Kidney (tissue), 14 donors: ENCODE data around the gene C5orf15. TPM values are rescaled to one million over a fixed set of nuclear protein-coding genes. Genes with fewer than 3 reads are reported as not detected.

Experiments used
- DNase-seq, 5 donors: peaks; one replicate each; pipeline ENCODE4 v3.0.0-alpha.2; 2013 to 2020
- FAIRE-seq: peaks from 2 replicates; lab custom pipeline; 2012; peaks lifted over from hg19 to GRCh38; lab: Jason Lieb, UNC
- H3K27ac ChIP-seq, 2 donors: one replicate each; pipeline ENCODE4 v1.7.0; 2013; ENCODE audit warnings: low read depth in 2 of 2, low read length in 2 of 2, inconsistent platforms in 1 of 2
- H3K27me3 ChIP-seq: one replicate; pipeline ENCODE4 v1.7.1; 2013; ENCODE audit warnings: low read length, inconsistent platforms; ENCODE audit not compliant: control insufficient read depth, insufficient read depth
- H3K36me3 ChIP-seq, 3 donors: one replicate each; pipeline versions ENCODE4 v1.7.0 to v1.7.1; 2013; ENCODE audit warnings: low read length in 3 of 3, control low read depth in 1 of 3, inconsistent platforms in 1 of 3; ENCODE audit not compliant: insufficient read depth in 3 of 3, control insufficient read depth in 2 of 3
- H3K4me1 ChIP-seq, 3 donors: one replicate each; pipeline versions ENCODE4 v1.7.0 to v1.7.1; 2013; ENCODE audit warnings: low read length in 3 of 3, inconsistent platforms in 1 of 3, low read depth in 1 of 3; ENCODE audit not compliant: control insufficient read depth in 2 of 3, insufficient read depth in 2 of 3
- H3K4me3 ChIP-seq, 3 donors: one replicate each; pipeline versions ENCODE4 v1.7.0 to v1.8.1; 2013; ENCODE audit warnings: low read length in 3 of 3, control low read depth in 1 of 3, inconsistent platforms in 1 of 3
- H3K9ac ChIP-seq, 3 donors: one replicate each; pipeline versions ENCODE4 v1.7.0 to v1.7.1; 2013; ENCODE audit warnings: low read length in 3 of 3, control low read depth in 1 of 3, inconsistent platforms in 1 of 3
- H3K9me3 ChIP-seq, 3 donors: one replicate each; pipeline versions ENCODE4 v1.7.0 to v1.7.1; 2013; ENCODE audit warnings: low read length in 3 of 3, control low read depth in 1 of 3, inconsistent platforms in 1 of 3; ENCODE audit not compliant: control insufficient read depth in 2 of 3, insufficient read depth in 1 of 3
- intact Hi-C: fragments of 100-400 bp; cut with DNase I; formaldehyde crosslinking; loops from one replicate; pipeline ENCODE4 v1.11.1; 2022
- polyA plus RNA-seq: library from polyadenylated mRNA; stranded (reverse); fragments of 350-450 nt; fragmentation: Illumina TruSeq; extraction: RNeasy Lipid Tissue Mini Kit (QIAGEN cat#74804); gene quantifications from one replicate; pipeline ENCODE4 v1.2.3, GENCODE V29; 2014; ENCODE audit warnings: low read depth, low replicate concordance; ENCODE audit not compliant: insufficient read depth
- total RNA-seq: library from RNA; stranded (reverse); fragmentation: NEBNext Ultra II Directional; extraction: Animal tissue kit (Norgen Biotek cat#: 25700); gene quantifications from one replicate; pipeline ENCODE4 v1.2.1, GENCODE V29; 2021
- TF ChIP-seq, protein P1 (sequence below): IDR thresholded peaks from 3 replicates; pipeline ENCODE4 v1.5.1; 2012; ENCODE audit warnings: mild to moderate bottlenecking, moderate library complexity, borderline replicate concordance; ENCODE audit not compliant: insufficient read depth; ENCODE audit errors: extremely low read depth
- donor health status: control.
- donor health status: control.
- donor health status: control.
- donor health status: control.
- donor health status: control.
- donor health status: DM: yes; HTN: yes; CAD: no.
- donor health status: Normal renal cell carcinoma (clear cell type).

Gene C5orf15
- total and polyA plus RNA-seq, 2 donors from 2014 or later: 43.9 to 54.4 TPM

DNA sequence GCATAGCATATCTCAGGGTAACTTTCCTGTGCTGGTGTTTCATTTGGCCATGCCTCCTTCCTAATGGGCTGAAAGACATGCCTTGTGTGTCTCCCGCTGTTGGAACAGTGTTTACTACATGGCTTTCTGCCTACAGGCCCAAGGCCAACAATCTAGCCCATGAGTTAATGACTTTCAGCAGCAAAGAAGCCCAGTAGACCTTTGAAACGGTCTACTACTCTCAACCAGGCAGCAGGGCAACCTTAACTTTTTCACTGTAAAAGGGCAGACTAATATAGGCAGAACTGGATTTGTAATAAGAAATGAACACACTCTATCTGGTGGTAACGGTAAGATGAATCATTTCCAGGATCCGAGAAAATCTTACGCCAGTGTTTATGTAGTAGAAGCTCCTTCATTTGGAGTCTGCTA lies 21.0 kb downstream of the C5orf15 start:
- TF ChIP-seq, protein P1, sequence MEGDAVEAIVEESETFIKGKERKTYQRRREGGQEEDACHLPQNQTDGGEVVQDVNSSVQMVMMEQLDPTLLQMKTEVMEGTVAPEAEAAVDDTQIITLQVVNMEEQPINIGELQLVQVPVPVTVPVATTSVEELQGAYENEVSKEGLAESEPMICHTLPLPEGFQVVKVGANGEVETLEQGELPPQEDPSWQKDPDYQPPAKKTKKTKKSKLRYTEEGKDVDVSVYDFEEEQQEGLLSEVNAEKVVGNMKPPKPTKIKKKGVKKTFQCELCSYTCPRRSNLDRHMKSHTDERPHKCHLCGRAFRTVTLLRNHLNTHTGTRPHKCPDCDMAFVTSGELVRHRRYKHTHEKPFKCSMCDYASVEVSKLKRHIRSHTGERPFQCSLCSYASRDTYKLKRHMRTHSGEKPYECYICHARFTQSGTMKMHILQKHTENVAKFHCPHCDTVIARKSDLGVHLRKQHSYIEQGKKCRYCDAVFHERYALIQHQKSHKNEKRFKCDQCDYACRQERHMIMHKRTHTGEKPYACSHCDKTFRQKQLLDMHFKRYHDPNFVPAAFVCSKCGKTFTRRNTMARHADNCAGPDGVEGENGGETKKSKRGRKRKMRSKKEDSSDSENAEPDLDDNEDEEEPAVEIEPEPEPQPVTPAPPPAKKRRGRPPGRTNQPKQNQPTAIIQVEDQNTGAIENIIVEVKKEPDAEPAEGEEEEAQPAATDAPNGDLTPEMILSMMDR: no peak
- DNase-seq (no peak), FAIRE-seq (no peak)
- Histone ChIP-seq H3K27ac (peak overlapping the region; percentile 29 to 38), H3K4me3 (no peak overlapping the region), H3K4me1 (peaks cover 2 to 52% (median 10%) of the 10 kb centered on the region in 3 donors), H3K27me3 (peaks cover 2% of the 10 kb centered on the region), H3K9me3 (no peaks in the 10 kb centered on the region), H3K9ac (no peak overlapping the region), H3K36me3 (no peaks in the 10 kb centered on the region)
- intact Hi-C loops: no loop called here

DNA sequence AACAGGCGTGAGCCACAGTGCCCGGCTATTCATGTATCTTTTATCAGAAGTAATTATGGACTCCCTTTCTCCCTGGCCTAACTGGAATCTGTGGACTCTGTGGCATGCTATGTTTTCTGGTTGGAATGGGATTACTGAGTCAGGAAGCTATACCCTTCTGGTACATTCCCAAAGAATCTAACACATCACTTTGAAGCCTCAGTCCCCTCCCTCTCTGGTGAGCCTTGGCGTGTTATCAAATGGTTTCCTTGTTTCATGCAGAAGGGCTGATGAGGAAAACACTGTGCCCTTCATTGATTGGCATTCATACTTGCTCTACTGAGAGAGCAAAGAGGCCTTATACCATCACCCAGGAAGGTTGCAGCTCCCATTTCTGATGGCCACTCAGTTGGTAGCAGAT lies 22.9 kb downstream of the C5orf15 start:
- no peak for FAIRE-seq

GRCh38 chr5:133944263-133945185 lies 23.9 kb downstream of the C5orf15 start:
- Histone ChIP-seq H3K9ac (no peak overlapping the region), H3K36me3 (no peaks in the 10 kb centered on the region), H3K4me3 (peak overlapping the region in 1 of 3 donors; percentile 14), H3K27ac (no peak overlapping the region), H3K27me3 (peaks cover 2% of the 10 kb centered on the region), H3K4me1 (peaks cover 2 to 38% (median 10%) of the 10 kb centered on the region in 3 donors), H3K9me3 (no peaks in the 10 kb centered on the region)
- TF ChIP-seq, protein P1: peak; percentile 83
- DNase-seq: peak in 4 of 5 donors; percentile 79 to 88 (median 84)
- intact Hi-C loops: no loop called here
- no peak for FAIRE-seq

More for the DNA sequence above, 22.9 kb downstream of the C5orf15 start:
- peak overlapping the region; percentile 28 to 47 for H3K27ac ChIP-seq
- peaks cover 2% of the 10 kb centered on the region for H3K27me3 ChIP-seq
- TF ChIP-seq, protein P1: no peak
- H3K9ac ChIP-seq: no peak overlapping the region
- intact Hi-C loops: no loop called here
- DNase-seq: no peak
- peaks cover 2 to 38% (median 10%) of the 10 kb centered on the region in 3 donors for H3K4me1 ChIP-seq
- H3K4me3 ChIP-seq: no peak overlapping the region
- no peaks in the 10 kb centered on the region for H3K9me3 ChIP-seq
- H3K36me3 ChIP-seq: no peaks in the 10 kb centered on the region
